ENCODE data around the gene RARRES1.

GRCh38 chr3:158770741-158771350 lies 38.6 kb upstream of the RARRES1 start:
- TF ChIP-seq POLR2A (IDR thresholded peaks at IDR 0.05) (no peak), CTCF (IDR thresholded peaks at IDR 0.05) (no peak)
